Stimulated activated CD8-positive, alpha-beta memory T cell treated with anti-CD3 and anti-CD28 coated beads, Interleukin-7, amount 100 ng/mL, for 24 hours (primary cell): Measurements from ENCODE around the gene VANGL2.

Experiments used
- DNase-seq: peaks from one replicate; pipeline ENCODE4 v3.0.0-alpha.2; 2020; ENCODE audit warnings: low read depth

The VANGL2 gene

GRCh38 chr1:160460683-160461287, 60.4 kb downstream of the VANGL2 start:
- DNase-seq = no peak

- no peak for DNase-seq
Observed at GRCh38 chr1:160465123-160465522, 64.8 kb downstream of the VANGL2 start.

GRCh38 chr1:160466961-160467360, 66.6 kb downstream of the VANGL2 start:
- no peak for DNase-seq

GRCh38 chr1:160467576-160467975, 67.2 kb downstream of the VANGL2 start:
- DNase-seq = no peak

GRCh38 chr1:160471253-160471652, 70.9 kb downstream of the VANGL2 start:
- DNase-seq = no peak

GRCh38 chr1:160472112-160472511, 71.7 kb downstream of the VANGL2 start:
- no peak for DNase-seq

- DNase-seq = no peak
Observed at GRCh38 chr1:160474392-160475242, 74.3 kb downstream of the VANGL2 start.
